ENCODE data around the gene C1QTNF3.
"Not testable (repeated sequence)": the region's sequence is repeated elsewhere in the genome, so short reads cannot be mapped to it uniquely, and the experiment has no call there.

The C1QTNF3 gene

GRCh38 chr5:34022121-34022705 lies 20.8 kb downstream of the C1QTNF3 start:
- DNase-seq, result no peak

- DNase-seq, result no peak
These were observed 21.7 kb downstream of the C1QTNF3 start for GRCh38 chr5:34021334-34021733.

- no peak for DNase-seq
These were observed 22.3 kb downstream of the C1QTNF3 start for GRCh38 chr5:34020726-34021125.

GRCh38 chr5:34017254-34017653 lies 25.8 kb downstream of the C1QTNF3 start:
- no peak for DNase-seq

GRCh38 chr5:34016750-34017149 lies 26.3 kb downstream of the C1QTNF3 start:
- no peak for DNase-seq

- no peak for DNase-seq
These were observed 26.8 kb downstream of the C1QTNF3 start for GRCh38 chr5:34016222-34016621.

GRCh38 chr5:34015120-34015822 lies 27.7 kb downstream of the C1QTNF3 start:
- no peak for DNase-seq

GRCh38 chr5:34014626-34015025 lies 28.4 kb downstream of the C1QTNF3 start:
- DNase-seq, result no peak

GRCh38 chr5:34013547-34013946 lies 29.5 kb downstream of the C1QTNF3 start:
- DNase-seq, result no peak

GRCh38 chr5:34012791-34013190 lies 30.2 kb downstream of the C1QTNF3 start:
- DNase-seq, result peak in 12 of 56 donors; percentile 2 to 27 (median 12)

- no peak for DNase-seq
These were observed 31.5 kb downstream of the C1QTNF3 start for GRCh38 chr5:34011536-34011935.

- DNase-seq, result not testable (repeated sequence)
These were observed 32.9 kb downstream of the C1QTNF3 start for GRCh38 chr5:34010146-34010545.

- DNase-seq, result no peak
These were observed 33.4 kb downstream of the C1QTNF3 start for GRCh38 chr5:34009610-34010009.

GRCh38 chr5:34008802-34009201 lies 34.2 kb downstream of the C1QTNF3 start:
- DNase-seq, result no peak

GRCh38 chr5:34007621-34008600 lies 35.1 kb downstream of the C1QTNF3 start, which contains the start of gene AMACR:
Gene AMACR, minus strand, starts transcription at chr5:34008050. Its CDS starts 31 bp downstream, at chr5:34008019.
- peak; percentile 57 to 97 (median 92) for DNase-seq

GRCh38 chr5:34007201-34007620 lies 35.8 kb downstream of the C1QTNF3 start:
- DNase-seq, result peak in 17 of 56 donors; percentile 8 to 45 (median 23)

- DNase-seq, result no peak
These were observed 37.3 kb downstream of the C1QTNF3 start for GRCh38 chr5:34005681-34006080.

GRCh38 chr5:34005211-34005610 lies 37.8 kb downstream of the C1QTNF3 start:
- no peak for DNase-seq

GRCh38 chr5:34003941-34004340 lies 39.1 kb downstream of the C1QTNF3 start:
- no peak for DNase-seq

GRCh38 chr5:34002629-34003328 lies 40.2 kb downstream of the C1QTNF3 start:
- no peak for DNase-seq

GRCh38 chr5:34001241-34001841 lies 41.7 kb downstream of the C1QTNF3 start:
- DNase-seq, result peak in 28 of 56 donors; percentile 2 to 69 (median 26)
